Panc1 (cell line): ENCODE measurements around the gene SAMM50.

Experiments
- POLR2AphosphoS5 ChIP-seq: IDR thresholded peaks from 2 replicates; pipeline ENCODE4 v1.6.1; 2012; ENCODE audit warnings: mild to moderate bottlenecking, low read depth, low read length, moderate library complexity
- SIN3A ChIP-seq: IDR thresholded peaks from 2 replicates; pipeline ENCODE4 v1.6.1; 2012; ENCODE audit warnings: low read depth, mild to moderate bottlenecking, low read length, moderate library complexity, borderline replicate concordance; ENCODE audit not compliant: insufficient read depth
- TCF7L2 ChIP-seq: IDR thresholded peaks from 2 replicates; pipeline ENCODE4 v1.6.1; 2011; ENCODE audit warnings: mild to moderate bottlenecking, low read depth, low read length, inconsistent platforms
- TF ChIP-seq, protein P1 (sequence below): fragments of 450-650 bp; IDR thresholded peaks from 2 replicates; pipeline ENCODE4 v1.5.1; 2017; ENCODE audit warnings: mild to moderate bottlenecking
- TF ChIP-seq, protein P2 (sequence below), 2 experiments: IDR thresholded peaks; 2 replicates each; pipeline ENCODE4 v1.6.1; 2011 to 2012; ENCODE audit warnings: low read depth in 2 of 2, control low read depth in 1 of 2, low read length in 1 of 2, mild to moderate bottlenecking in 1 of 2, moderate library complexity in 1 of 2; ENCODE audit not compliant: insufficient read depth in 1 of 2

DNA sequence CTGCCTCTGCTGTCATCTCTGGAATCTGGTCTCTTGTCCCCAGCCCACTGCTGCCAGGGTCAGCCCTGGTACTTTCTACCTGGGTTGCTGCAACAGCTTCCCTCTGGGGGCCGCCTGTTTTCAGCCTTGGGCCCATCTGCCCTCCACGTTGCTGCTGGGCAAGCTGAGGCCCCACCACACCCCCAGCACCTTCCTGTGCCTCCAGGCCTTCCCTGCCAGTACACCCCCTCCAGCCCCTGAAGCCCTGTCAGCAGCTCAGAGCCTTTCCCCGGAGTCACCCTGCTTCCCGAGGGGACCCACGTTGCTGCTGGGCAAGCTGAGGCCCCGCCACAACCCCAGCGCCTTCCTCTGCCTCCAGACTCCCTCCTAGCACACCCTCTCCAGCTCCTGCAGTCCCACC lies 3.3 kb upstream of the SAMM50 start:
- TF ChIP-seq POLR2AphosphoS5 (no peak), TCF7L2 (no peak), SIN3A (no peak)
- TF ChIP-seq, protein P1, sequence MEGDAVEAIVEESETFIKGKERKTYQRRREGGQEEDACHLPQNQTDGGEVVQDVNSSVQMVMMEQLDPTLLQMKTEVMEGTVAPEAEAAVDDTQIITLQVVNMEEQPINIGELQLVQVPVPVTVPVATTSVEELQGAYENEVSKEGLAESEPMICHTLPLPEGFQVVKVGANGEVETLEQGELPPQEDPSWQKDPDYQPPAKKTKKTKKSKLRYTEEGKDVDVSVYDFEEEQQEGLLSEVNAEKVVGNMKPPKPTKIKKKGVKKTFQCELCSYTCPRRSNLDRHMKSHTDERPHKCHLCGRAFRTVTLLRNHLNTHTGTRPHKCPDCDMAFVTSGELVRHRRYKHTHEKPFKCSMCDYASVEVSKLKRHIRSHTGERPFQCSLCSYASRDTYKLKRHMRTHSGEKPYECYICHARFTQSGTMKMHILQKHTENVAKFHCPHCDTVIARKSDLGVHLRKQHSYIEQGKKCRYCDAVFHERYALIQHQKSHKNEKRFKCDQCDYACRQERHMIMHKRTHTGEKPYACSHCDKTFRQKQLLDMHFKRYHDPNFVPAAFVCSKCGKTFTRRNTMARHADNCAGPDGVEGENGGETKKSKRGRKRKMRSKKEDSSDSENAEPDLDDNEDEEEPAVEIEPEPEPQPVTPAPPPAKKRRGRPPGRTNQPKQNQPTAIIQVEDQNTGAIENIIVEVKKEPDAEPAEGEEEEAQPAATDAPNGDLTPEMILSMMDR = no peak
- TF ChIP-seq, protein P2, sequence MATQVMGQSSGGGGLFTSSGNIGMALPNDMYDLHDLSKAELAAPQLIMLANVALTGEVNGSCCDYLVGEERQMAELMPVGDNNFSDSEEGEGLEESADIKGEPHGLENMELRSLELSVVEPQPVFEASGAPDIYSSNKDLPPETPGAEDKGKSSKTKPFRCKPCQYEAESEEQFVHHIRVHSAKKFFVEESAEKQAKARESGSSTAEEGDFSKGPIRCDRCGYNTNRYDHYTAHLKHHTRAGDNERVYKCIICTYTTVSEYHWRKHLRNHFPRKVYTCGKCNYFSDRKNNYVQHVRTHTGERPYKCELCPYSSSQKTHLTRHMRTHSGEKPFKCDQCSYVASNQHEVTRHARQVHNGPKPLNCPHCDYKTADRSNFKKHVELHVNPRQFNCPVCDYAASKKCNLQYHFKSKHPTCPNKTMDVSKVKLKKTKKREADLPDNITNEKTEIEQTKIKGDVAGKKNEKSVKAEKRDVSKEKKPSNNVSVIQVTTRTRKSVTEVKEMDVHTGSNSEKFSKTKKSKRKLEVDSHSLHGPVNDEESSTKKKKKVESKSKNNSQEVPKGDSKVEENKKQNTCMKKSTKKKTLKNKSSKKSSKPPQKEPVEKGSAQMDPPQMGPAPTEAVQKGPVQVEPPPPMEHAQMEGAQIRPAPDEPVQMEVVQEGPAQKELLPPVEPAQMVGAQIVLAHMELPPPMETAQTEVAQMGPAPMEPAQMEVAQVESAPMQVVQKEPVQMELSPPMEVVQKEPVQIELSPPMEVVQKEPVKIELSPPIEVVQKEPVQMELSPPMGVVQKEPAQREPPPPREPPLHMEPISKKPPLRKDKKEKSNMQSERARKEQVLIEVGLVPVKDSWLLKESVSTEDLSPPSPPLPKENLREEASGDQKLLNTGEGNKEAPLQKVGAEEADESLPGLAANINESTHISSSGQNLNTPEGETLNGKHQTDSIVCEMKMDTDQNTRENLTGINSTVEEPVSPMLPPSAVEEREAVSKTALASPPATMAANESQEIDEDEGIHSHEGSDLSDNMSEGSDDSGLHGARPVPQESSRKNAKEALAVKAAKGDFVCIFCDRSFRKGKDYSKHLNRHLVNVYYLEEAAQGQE (IDR thresholded peaks at IDR 0.05; ENCODE audit: insufficient read depth in 1 of 2, low read depth in 2 of 2, low read length in 1 of 2) = no peak
